Mesenchymal stem cell (in vitro differentiated cells and primary cell): Measurements from ENCODE around the gene H1-8.
A peak's percentile ranks its signal among the peaks of the same experiment; 100 is the strongest.

ENCODE experiments used
- DNase-seq: peaks from one replicate; pipeline ENCODE4 v3.0.0-alpha.2; 2013
- H2AFZ ChIP-seq: one replicate; pipeline ENCODE4 v1.6.1; 2013; ENCODE audit warnings: low read depth, mild to moderate bottlenecking, control low read depth, inconsistent platforms, low read length, moderate library complexity
- H2AK5ac ChIP-seq: 2 replicates; pipeline ENCODE4 v1.6.1; 2013; ENCODE audit warnings: low read length, moderate library complexity, mild to moderate bottlenecking, inconsistent platforms; ENCODE audit not compliant: severe bottlenecking
- H2BK120ac ChIP-seq: one replicate; pipeline ENCODE4 v1.6.1; 2013; ENCODE audit warnings: low read depth, mild to moderate bottlenecking, inconsistent platforms, low read length, moderate library complexity
- H2BK12ac ChIP-seq, 2 experiments: one replicate each; pipeline ENCODE4 v1.6.1; 2013; ENCODE audit warnings: inconsistent platforms in 2 of 2, low read length in 2 of 2, mild to moderate bottlenecking in 2 of 2, moderate library complexity in 2 of 2, control low read depth in 1 of 2
- H2BK15ac ChIP-seq: one replicate; pipeline ENCODE4 v1.6.1; 2013; ENCODE audit warnings: mild to moderate bottlenecking, low read depth, inconsistent platforms; ENCODE audit not compliant: poor library complexity, severe bottlenecking
- H2BK5ac ChIP-seq: 2 replicates; pipeline ENCODE4 v1.6.1; 2013; ENCODE audit warnings: low read depth, mild to moderate bottlenecking, low read length, control low read depth, inconsistent platforms; ENCODE audit not compliant: poor library complexity, severe bottlenecking
- H3K14ac ChIP-seq, 2 experiments: one replicate each; pipeline ENCODE4 v1.6.1; 2013; ENCODE audit warnings: inconsistent platforms in 2 of 2, low read length in 2 of 2, control low read depth in 1 of 2, mild to moderate bottlenecking in 1 of 2, moderate library complexity in 1 of 2
- H3K18ac ChIP-seq, 2 experiments: one replicate each; pipeline ENCODE4 v1.6.1; 2013; ENCODE audit warnings: inconsistent platforms in 2 of 2, low read length in 2 of 2, control low read depth in 1 of 2, low read depth in 1 of 2, mild to moderate bottlenecking in 1 of 2
- H3K23ac ChIP-seq, 2 experiments: one replicate each; pipeline ENCODE4 v1.6.1; 2013; ENCODE audit warnings: inconsistent platforms in 2 of 2, low read length in 2 of 2, mild to moderate bottlenecking in 2 of 2, moderate library complexity in 2 of 2, control low read depth in 1 of 2
- H3K27ac ChIP-seq: 2 replicates; pipeline ENCODE4 v1.5.1; 2013; ENCODE audit warnings: mild to moderate bottlenecking, moderate library complexity, low read length, control low read depth, inconsistent platforms; ENCODE audit not compliant: poor library complexity, severe bottlenecking
- H3K27me3 ChIP-seq, 2 experiments: 2 replicates each; pipeline versions ENCODE4 v1.6.1 to v1.7.0; 2013; ENCODE audit warnings: low read length in 2 of 2, mild to moderate bottlenecking in 2 of 2, moderate library complexity in 2 of 2, control low read depth in 1 of 2, inconsistent platforms in 1 of 2; ENCODE audit not compliant: control insufficient read depth in 1 of 2, insufficient read depth in 1 of 2
- H3K36me3 ChIP-seq, 2 experiments: 2 replicates each; pipeline versions ENCODE4 v1.6.1 to v1.7.0; 2013; ENCODE audit warnings: low read length in 2 of 2, control low read depth in 1 of 2, inconsistent platforms in 1 of 2, low read depth in 1 of 2, mild to moderate bottlenecking in 1 of 2; ENCODE audit not compliant: insufficient read depth in 2 of 2, control insufficient read depth in 1 of 2
- H3K4ac ChIP-seq, 2 experiments: one replicate each; pipeline ENCODE4 v1.6.1; 2013; ENCODE audit warnings: inconsistent platforms in 2 of 2, low read length in 2 of 2, mild to moderate bottlenecking in 2 of 2, moderate library complexity in 2 of 2, control low read depth in 1 of 2, low read depth in 1 of 2
- H3K4me1 ChIP-seq: 2 replicates; pipeline ENCODE4 v1.6.1; 2013; ENCODE audit warnings: low read depth, low read length, control low read depth; ENCODE audit not compliant: control insufficient read depth, insufficient read depth
- H3K4me2 ChIP-seq: 2 replicates; pipeline ENCODE4 v1.6.1; 2013; ENCODE audit warnings: low read length, mild to moderate bottlenecking, inconsistent platforms; ENCODE audit not compliant: poor library complexity, severe bottlenecking
- H3K4me3 ChIP-seq, 2 experiments: 2 replicates each; pipeline versions ENCODE4 v1.5.1 to v1.7.0; 2013; ENCODE audit warnings: low read length in 2 of 2, mild to moderate bottlenecking in 2 of 2, control low read depth in 1 of 2, low read depth in 1 of 2; ENCODE audit not compliant: insufficient read depth in 1 of 2
- H3K79me1 ChIP-seq: replicated peaks from 2 replicates; pipeline ENCODE4 v1.6.1; 2013; ENCODE audit warnings: mild to moderate bottlenecking, control low read depth, low read length, inconsistent platforms; ENCODE audit not compliant: poor library complexity, severe bottlenecking
- H3K9ac ChIP-seq: 2 replicates; pipeline ENCODE4 v1.7.0; 2013; ENCODE audit warnings: mild to moderate bottlenecking, low read length, moderate library complexity
- H3K9me3 ChIP-seq: 2 replicates; pipeline ENCODE4 v1.7.0; 2013; ENCODE audit warnings: mild to moderate bottlenecking, low read length; ENCODE audit not compliant: control insufficient read depth
- H4K8ac ChIP-seq: one replicate; pipeline ENCODE4 v1.6.1; 2013; ENCODE audit warnings: inconsistent platforms, mild to moderate bottlenecking, low read length, moderate library complexity
- H4K91ac ChIP-seq: one replicate; pipeline ENCODE4 v1.6.1; 2013; ENCODE audit warnings: mild to moderate bottlenecking, low read length, inconsistent platforms
- WGBS: methylation state at CpG from one replicate; pipeline ENCODE4 v1.1.7; 2013; ENCODE audit warnings: mixed read lengths; 5-methylcytosine and 5-hydroxymethylcytosine counted together

Gene H1-8

DNA sequence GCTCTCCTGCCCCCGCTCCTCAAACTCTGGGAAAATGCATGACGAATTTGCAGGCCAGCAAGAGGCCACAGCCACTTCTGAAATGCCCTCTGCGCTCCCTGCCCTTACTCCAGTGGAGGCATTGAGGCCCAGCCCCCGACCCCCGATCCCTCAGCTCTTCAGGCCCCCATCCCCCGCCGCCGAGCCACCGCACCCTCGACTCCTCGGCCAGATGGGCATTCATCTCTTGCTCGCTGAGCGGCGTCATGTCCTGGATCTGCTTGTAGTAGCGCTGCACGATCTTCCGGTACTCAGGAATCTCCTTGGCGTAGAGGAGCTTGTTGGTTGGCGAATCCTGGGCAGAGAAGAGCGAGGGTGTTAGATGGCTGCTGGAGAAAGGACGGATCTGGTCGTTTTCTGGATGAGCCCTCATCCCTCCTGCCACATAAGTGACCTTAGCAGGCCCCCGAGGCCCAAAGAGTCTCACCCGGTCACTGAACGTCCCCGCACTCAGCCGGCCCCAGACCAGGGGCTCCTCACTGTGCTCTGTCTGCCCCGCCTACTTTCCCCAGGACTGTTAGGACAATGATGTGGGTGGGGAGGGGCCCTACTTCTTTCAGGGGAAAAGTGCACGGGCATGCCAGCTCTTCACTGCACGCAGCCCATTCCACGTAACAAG lies 14.0 kb downstream of the H1-8 start:
- Histone ChIP-seq H3K4me1 (peaks cover 79% of the 10 kb centered on the region), H3K9ac (peak overlapping the region; percentile 42), H3K36me3 (peaks cover 54 to 58% of the 10 kb centered on the region in 2 experiments), H2AK5ac (peak overlapping the region; percentile 93), H3K4me2 (no peak overlapping the region), H3K14ac (no peak overlapping the region), H3K4ac (no peak overlapping the region), H2BK15ac (no peak overlapping the region), H3K4me3 (no peak overlapping the region), H4K8ac (no peak overlapping the region), H3K9me3 (no peaks in the 10 kb centered on the region), H3K23ac (no peak overlapping the region), H2BK5ac (no peak overlapping the region), H2BK12ac (peak overlapping the region in 1 of 2 experiments; percentile 8), H3K27ac (no peak overlapping the region), H3K18ac (peak overlapping the region; percentile 41 to 59), H2AFZ (no peak overlapping the region), H4K91ac (no peak overlapping the region), H2BK120ac (no peak overlapping the region), H3K79me1 (peaks cover 4% of the 10 kb centered on the region), H3K27me3 (no peaks in the 10 kb centered on the region)
- WGBS, result 91% methylated on average over 29 of the region's 31 CpGs
- no peak for DNase-seq

DNA sequence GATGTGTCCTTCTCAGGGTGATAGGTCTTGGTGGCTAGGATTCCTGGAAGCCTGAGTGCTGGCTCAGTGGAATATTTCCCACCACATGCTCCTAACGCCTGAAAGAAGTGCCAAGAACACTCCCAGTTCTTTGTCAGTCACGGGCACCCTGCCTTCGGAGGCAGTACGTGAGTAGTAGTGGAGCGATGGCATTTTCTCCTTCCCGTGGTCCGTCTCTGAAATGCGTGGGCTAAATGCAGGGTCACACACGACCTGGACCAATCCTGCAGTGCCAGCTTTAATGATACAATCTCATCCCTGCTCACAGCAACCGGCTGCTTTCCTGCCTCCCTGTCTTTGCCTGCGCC lies 14.5 kb downstream of the H1-8 start:
- H4K91ac ChIP-seq, result peak overlapping the region; percentile 23
- peaks cover 59 to 63% of the 10 kb centered on the region in 2 experiments for H3K36me3 ChIP-seq
- no peak overlapping the region for H3K23ac ChIP-seq
- no peak overlapping the region for H2BK5ac ChIP-seq
- WGBS, result 93% methylated on average over 11 of the region's 11 CpGs
- no peak overlapping the region for H2AFZ ChIP-seq
- H3K18ac ChIP-seq, result peak overlapping the region; percentile 59 to 94
- H3K14ac ChIP-seq, result peak overlapping the region in 1 of 2 experiments; percentile 45
- H3K9me3 ChIP-seq, result no peaks in the 10 kb centered on the region
- H3K4ac ChIP-seq, result peak overlapping the region; percentile 12 to 82
- H3K27ac ChIP-seq, result peak overlapping the region; percentile 65
- H2AK5ac ChIP-seq, result peak overlapping the region; percentile 93
- peak overlapping the region; percentile 42 for H3K9ac ChIP-seq
- no peak overlapping the region for H3K4me2 ChIP-seq
- peak overlapping the region in 1 of 2 experiments; percentile 94 for H2BK12ac ChIP-seq
- peaks cover 4% of the 10 kb centered on the region for H3K79me1 ChIP-seq
- H4K8ac ChIP-seq, result no peak overlapping the region
- H3K27me3 ChIP-seq, result no peaks in the 10 kb centered on the region
- H3K4me3 ChIP-seq, result no peak overlapping the region
- DNase-seq, result no peak
- no peak overlapping the region for H2BK120ac ChIP-seq
- peaks cover 77% of the 10 kb centered on the region for H3K4me1 ChIP-seq
- no peak overlapping the region for H2BK15ac ChIP-seq

DNA sequence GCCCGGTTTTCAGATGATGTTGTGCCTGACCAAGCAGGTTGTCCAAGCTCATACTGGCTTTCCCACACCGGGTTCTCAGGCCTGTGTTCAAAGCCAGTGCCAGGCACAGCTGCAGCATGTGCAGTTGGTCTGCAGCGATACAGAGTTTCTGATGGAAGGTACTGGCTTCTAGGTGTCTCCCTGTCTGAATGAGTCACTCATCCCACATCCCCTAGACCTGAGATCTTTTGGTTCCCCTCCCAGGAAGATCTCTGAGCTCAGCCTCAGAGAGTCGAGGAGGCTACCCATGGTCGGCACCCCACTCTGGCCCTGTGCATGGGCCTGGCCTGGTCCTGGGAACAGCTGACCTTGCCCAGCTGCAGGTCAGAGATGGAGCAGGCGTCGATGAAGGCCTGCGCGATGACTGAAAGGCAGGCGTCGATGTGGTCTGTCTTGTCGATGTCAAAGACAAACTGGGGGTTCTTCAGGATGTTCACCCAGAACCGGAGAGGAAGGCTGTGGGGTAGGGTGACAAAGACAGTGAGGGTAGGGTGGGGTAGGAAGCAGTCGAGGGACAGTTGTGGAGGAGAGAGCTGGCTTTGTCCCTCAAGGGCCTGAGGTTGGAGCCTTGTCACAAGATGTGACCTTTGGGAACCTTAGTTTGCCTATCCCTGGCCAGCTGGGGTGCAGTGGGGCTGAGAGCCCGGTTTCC lies 15.3 kb downstream of the H1-8 start:
- Histone ChIP-seq H3K9ac (peak overlapping the region; percentile 42), H3K4ac (peak overlapping the region; percentile 82 to 90)

More for the DNA sequence above, 15.3 kb downstream of the H1-8 start:
- H2BK120ac ChIP-seq, result peak overlapping the region; percentile 85
- peak overlapping the region; percentile 71 for H2BK5ac ChIP-seq
- H3K14ac ChIP-seq, result peak overlapping the region in 1 of 2 experiments; percentile 87
- H3K18ac ChIP-seq, result peak overlapping the region; percentile 74 to 94
- H2AK5ac ChIP-seq, result peak overlapping the region; percentile 93
- H3K4me2 ChIP-seq, result peak overlapping the region; percentile 25
- H3K23ac ChIP-seq, result peak overlapping the region in 1 of 2 experiments; percentile 38
- WGBS, result 81% methylated on average over 15 of the region's 15 CpGs
- no peak for DNase-seq
- peak overlapping the region; percentile 65 for H3K27ac ChIP-seq
- H3K4me3 ChIP-seq, result no peak overlapping the region
- H3K36me3 ChIP-seq, result peaks cover 66 to 70% of the 10 kb centered on the region in 2 experiments
- no peaks in the 10 kb centered on the region for H3K27me3 ChIP-seq
- H2BK15ac ChIP-seq, result peak overlapping the region; percentile 76
- peak overlapping the region; percentile 96 for H4K91ac ChIP-seq
- H3K79me1 ChIP-seq, result peaks cover 4% of the 10 kb centered on the region
- H3K9me3 ChIP-seq, result no peaks in the 10 kb centered on the region
- no peak overlapping the region for H2AFZ ChIP-seq
- H3K4me1 ChIP-seq, result peaks cover 72% of the 10 kb centered on the region
- H4K8ac ChIP-seq, result peak overlapping the region; percentile 96
- H2BK12ac ChIP-seq, result peak overlapping the region; percentile 93 to 94
